Keratinocyte (primary cell): ENCODE results near the gene PPM1H. TPM values are rescaled to one million over a fixed set of nuclear protein-coding genes. Genes with fewer than 3 reads are reported as not detected.

Source experiments
- DNase-seq: peaks from one replicate; pipeline ENCODE4 v3.0.0-alpha.2; 2011; ENCODE audit warnings: low read depth, missing footprints, low spot score
- FAIRE-seq: peaks from 2 replicates; lab custom pipeline; 2011; peaks lifted over from hg19 to GRCh38; lab: Jason Lieb, UNC
- H2AFZ ChIP-seq: 2 replicates; pipeline ENCODE4 v1.6.0; 2012; ENCODE audit warnings: low read length, control low read depth, inconsistent platforms; ENCODE audit not compliant: control insufficient read depth
- H3K27ac ChIP-seq: 2 replicates; pipeline ENCODE4 v1.5.1; 2011; ENCODE audit warnings: low read length; ENCODE audit not compliant: control insufficient read depth, insufficient read depth
- H3K27me3 ChIP-seq: 3 replicates; pipeline ENCODE4 v1.6.0; 2011; ENCODE audit warnings: low read length; ENCODE audit not compliant: control insufficient read depth, insufficient read depth; ENCODE audit errors: extremely low read depth
- H3K36me3 ChIP-seq, 2 experiments: 2 replicates in 1 of 2; 3 replicates in 1 of 2; pipeline ENCODE4 v1.5.1; 2011; ENCODE audit warnings: low read length in 2 of 2, mild to moderate bottlenecking in 1 of 2; ENCODE audit not compliant: control insufficient read depth in 2 of 2, insufficient read depth in 2 of 2; ENCODE audit errors: extremely low read depth in 1 of 2
- H3K4me1 ChIP-seq: 3 replicates; pipeline ENCODE4 v1.5.1; 2011; ENCODE audit warnings: low read length; ENCODE audit not compliant: control insufficient read depth, insufficient read depth; ENCODE audit errors: extremely low read depth
- H3K4me2 ChIP-seq: 3 replicates; pipeline ENCODE4 v1.6.0; 2011; ENCODE audit warnings: low read depth, low read length; ENCODE audit not compliant: control insufficient read depth, insufficient read depth; ENCODE audit errors: extremely low read depth
- H3K4me3 ChIP-seq, 3 experiments: fragments of 200-600 bp in 1 of 3; sonication (generic) in 1 of 3; 2 replicates in 2 of 3; 3 replicates in 1 of 3; pipeline ENCODE4 v1.5.1; 2011 to 2016; ENCODE audit warnings: low read length in 3 of 3, mild to moderate bottlenecking in 3 of 3, control low read depth in 2 of 3, inconsistent platforms in 1 of 3, low read depth in 1 of 3, mixed read lengths in 1 of 3, mixed run types in 1 of 3, moderate library complexity in 1 of 3; ENCODE audit not compliant: control insufficient read depth in 2 of 3, insufficient read depth in 2 of 3; ENCODE audit errors: extremely low read depth in 1 of 3
- H3K79me2 ChIP-seq: 2 replicates; pipeline ENCODE4 v1.6.0; 2012; ENCODE audit warnings: low read length; ENCODE audit not compliant: control insufficient read depth, insufficient read depth
- H3K9ac ChIP-seq: 3 replicates; pipeline ENCODE4 v1.6.0; 2011; ENCODE audit warnings: low read length; ENCODE audit not compliant: control insufficient read depth, insufficient read depth; ENCODE audit errors: extremely low read depth
- H3K9me1 ChIP-seq: 3 replicates; pipeline ENCODE4 v1.6.0; 2011; ENCODE audit warnings: low read length; ENCODE audit not compliant: control insufficient read depth, insufficient read depth; ENCODE audit errors: extremely low read depth
- H3K9me3 ChIP-seq: 2 replicates; pipeline ENCODE4 v1.5.1; 2012; ENCODE audit warnings: low read depth, low read length; ENCODE audit not compliant: control insufficient read depth
- H4K20me1 ChIP-seq: 3 replicates; pipeline ENCODE4 v1.6.0; 2011; ENCODE audit warnings: low read length; ENCODE audit not compliant: control insufficient read depth, insufficient read depth; ENCODE audit errors: extremely low read depth
- EZH2 ChIP-seq: IDR thresholded peaks from one replicate; pipeline ENCODE4 v1.6.1; 2012; ENCODE audit warnings: inconsistent platforms, mild to moderate bottlenecking, low read length, moderate library complexity
- dilution Hi-C: fragments of 300-500 bp; cut with MboI; formaldehyde crosslinking; loops from one replicate; pipeline ENCODE4 v1.7.0; 2020; ENCODE audit warnings: low sequenced_read_pairs; ENCODE audit not compliant: extremely low pct_ligation_motif_present
- polyA plus RNA-seq, 5 experiments: library from polyadenylated mRNA; depleted of rRNA in 3 of 5; stranded (reverse) in 3 of 5; stranded (forward) in 1 of 5; unstranded in 1 of 5; fragments of >200 nt; gene quantifications; 1 replicate in 1 of 5; 2 replicates in 3 of 5; 3 replicates in 1 of 5; pipeline versions ENCODE4 v1.2.1 to v1.2.3, GENCODE V29; 2011 to 2012; ENCODE audit warnings: missing spikeins in 2 of 5, low read depth in 1 of 5, low replicate concordance in 1 of 5
- TF ChIP-seq, protein P1 (sequence below), 3 experiments: IDR thresholded peaks in 1 of 3; conservative IDR thresholded peaks in 1 of 3; optimal IDR thresholded peaks in 1 of 3; 2 replicates in 2 of 3; 3 replicates in 1 of 3; pipeline versions ENCODE3 to v1.5.1; 2011; ENCODE audit warnings: low read length in 3 of 3, mild to moderate bottlenecking in 3 of 3, moderate library complexity in 2 of 3, control low read depth in 1 of 3, inconsistent platforms in 1 of 3; ENCODE audit not compliant: insufficient read depth in 2 of 3; ENCODE audit errors: extremely low read depth in 1 of 3

Gene PPM1H
- polyA plus RNA-seq, 1 donor (not counting 4 experiments of a cell fraction or from before 2014, with no cell fraction given), result 0.09 TPM

DNA sequence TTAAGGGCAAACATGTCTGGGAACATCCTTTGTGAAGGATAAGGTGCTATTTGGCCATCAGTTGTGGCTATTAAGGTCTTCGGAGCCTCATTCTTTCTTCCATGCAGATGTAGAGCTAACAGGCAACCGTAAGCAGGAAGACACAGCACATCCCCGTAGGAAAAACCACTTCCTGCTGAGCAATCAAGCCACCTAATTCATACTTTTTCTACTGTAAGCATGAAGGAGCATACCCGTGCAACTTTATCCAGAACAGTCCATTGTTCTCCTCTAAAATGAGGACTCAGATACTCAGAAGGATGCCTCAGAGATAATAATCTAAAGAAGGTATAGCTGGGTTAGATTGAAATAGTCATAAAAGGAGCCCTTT lies 232.0 kb downstream of the PPM1H start:
- peak overlapping the region in 2 of 3 experiments; percentile 19 to 39 for H3K4me3 ChIP-seq

GRCh38 chr12:62701492-62701891 lies 233.5 kb downstream of the PPM1H start:
- Histone ChIP-seq H4K20me1 (no peaks in the 10 kb centered on the region), H3K27me3 (no peaks in the 10 kb centered on the region), H3K79me2 (no peaks in the 10 kb centered on the region), H3K9ac (no peak overlapping the region), H3K9me1 (no peaks in the 10 kb centered on the region), H3K36me3 (no peaks in the 10 kb centered on the region), H3K4me1 (peaks cover 37% of the 10 kb centered on the region), H2AFZ (no peak overlapping the region), H3K4me2 (no peak overlapping the region), H3K4me3 (no peak overlapping the region), H3K9me3 (no peaks in the 10 kb centered on the region), H3K27ac (no peak overlapping the region)
- DNase-seq (no peak), FAIRE-seq (no peak)
- dilution Hi-C loops, result no loop called here
- no peak for TF ChIP-seq EZH2
- TF ChIP-seq, protein P1, sequence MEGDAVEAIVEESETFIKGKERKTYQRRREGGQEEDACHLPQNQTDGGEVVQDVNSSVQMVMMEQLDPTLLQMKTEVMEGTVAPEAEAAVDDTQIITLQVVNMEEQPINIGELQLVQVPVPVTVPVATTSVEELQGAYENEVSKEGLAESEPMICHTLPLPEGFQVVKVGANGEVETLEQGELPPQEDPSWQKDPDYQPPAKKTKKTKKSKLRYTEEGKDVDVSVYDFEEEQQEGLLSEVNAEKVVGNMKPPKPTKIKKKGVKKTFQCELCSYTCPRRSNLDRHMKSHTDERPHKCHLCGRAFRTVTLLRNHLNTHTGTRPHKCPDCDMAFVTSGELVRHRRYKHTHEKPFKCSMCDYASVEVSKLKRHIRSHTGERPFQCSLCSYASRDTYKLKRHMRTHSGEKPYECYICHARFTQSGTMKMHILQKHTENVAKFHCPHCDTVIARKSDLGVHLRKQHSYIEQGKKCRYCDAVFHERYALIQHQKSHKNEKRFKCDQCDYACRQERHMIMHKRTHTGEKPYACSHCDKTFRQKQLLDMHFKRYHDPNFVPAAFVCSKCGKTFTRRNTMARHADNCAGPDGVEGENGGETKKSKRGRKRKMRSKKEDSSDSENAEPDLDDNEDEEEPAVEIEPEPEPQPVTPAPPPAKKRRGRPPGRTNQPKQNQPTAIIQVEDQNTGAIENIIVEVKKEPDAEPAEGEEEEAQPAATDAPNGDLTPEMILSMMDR (optimal IDR thresholded peaks at IDR 0.05 in 1 of 3, IDR thresholded peaks at IDR 0.05 in 1 of 3, conservative IDR thresholded peaks at IDR 0.05 in 1 of 3; ENCODE audit: extremely low read depth in 1 of 3, insufficient read depth in 2 of 3, low read length in 3 of 3), result no peak

More for the DNA sequence above, 232.0 kb downstream of the PPM1H start:
- no peaks in the 10 kb centered on the region for H3K9me1 ChIP-seq
- DNase-seq (no peak), FAIRE-seq (no peak)
- no peaks in the 10 kb centered on the region for H3K79me2 ChIP-seq
- H3K9ac ChIP-seq, result peak overlapping the region; percentile 57
- no peaks in the 10 kb centered on the region for H4K20me1 ChIP-seq
- H2AFZ ChIP-seq, result peak overlapping the region; percentile 75
- H3K27me3 ChIP-seq, result no peaks in the 10 kb centered on the region
- H3K4me2 ChIP-seq, result peak overlapping the region; percentile 86
- H3K27ac ChIP-seq, result peak overlapping the region; percentile 86
- no peaks in the 10 kb centered on the region for H3K9me3 ChIP-seq
- H3K4me1 ChIP-seq, result peaks cover 36% of the 10 kb centered on the region
- no peak for TF ChIP-seq EZH2
- TF ChIP-seq, protein P1 (optimal IDR thresholded peaks at IDR 0.05 in 1 of 3, IDR thresholded peaks at IDR 0.05 in 1 of 3, conservative IDR thresholded peaks at IDR 0.05 in 1 of 3; ENCODE audit: extremely low read depth in 1 of 3, insufficient read depth in 2 of 3, low read length in 3 of 3), result no peak
- dilution Hi-C loops, result no loop called here
- H3K36me3 ChIP-seq, result no peaks in the 10 kb centered on the region
